ENCODE results near the gene RNF183.

RNF183 gene

GRCh38 chr9:113320051-113320450, 16.9 kb upstream of the RNF183 start:
- Histone ChIP-seq H3K27me3 (no peaks in the 10 kb centered on the region), H3K9me3 (no peaks in the 10 kb centered on the region), H3K4me3 (ENCODE audit: low read depth, low read length) (no peak overlapping the region), H3K36me3 (no peaks in the 10 kb centered on the region), H3K4me1 (peaks cover 4% of the 10 kb centered on the region; the same call in 1 of the 2 replicates)
- DNase-seq = no peak
- no peak for TF ChIP-seq CTCF (IDR thresholded peaks at IDR 0.05; ENCODE audit: low read depth, low read length)

- peak; percentile 22 for DNase-seq
These were observed 15.9 kb upstream of the RNF183 start for GRCh38 chr9:113319054-113319453.

GRCh38 chr9:113317777-113318176, 14.6 kb upstream of the RNF183 start:
- Histone ChIP-seq H3K4me3 (ENCODE audit: low read depth, low read length) (no peak overlapping the region), H3K9me3 (no peaks in the 10 kb centered on the region), H3K36me3 (no peaks in the 10 kb centered on the region), H3K27me3 (no peaks in the 10 kb centered on the region), H3K4me1 (peaks cover 4% of the 10 kb centered on the region; the same call in 1 of the 2 replicates)
- no peak for DNase-seq
- TF ChIP-seq CTCF (IDR thresholded peaks at IDR 0.05; ENCODE audit: low read depth, low read length) = peak; percentile 28; the same call in 1 of the 2 replicates

More at GRCh38 chr9:113319054-113319453, 15.9 kb upstream of the RNF183 start:
- Histone ChIP-seq H3K4me3 (ENCODE audit: low read depth, low read length) (no peak overlapping the region), H3K36me3 (no peaks in the 10 kb centered on the region), H3K9me3 (no peaks in the 10 kb centered on the region), H3K4me1 (peaks cover 4% of the 10 kb centered on the region; the same call in 1 of the 2 replicates), H3K27me3 (no peaks in the 10 kb centered on the region)
- no peak for TF ChIP-seq CTCF (IDR thresholded peaks at IDR 0.05; ENCODE audit: low read depth, low read length)

- no peak for TF ChIP-seq CTCF (IDR thresholded peaks at IDR 0.05; ENCODE audit: low read depth, low read length)
- H3K9me3 ChIP-seq = no peaks in the 10 kb centered on the region
- DNase-seq = no peak
- H3K27me3 ChIP-seq = no peaks in the 10 kb centered on the region
- H3K4me3 ChIP-seq (ENCODE audit: low read depth, low read length) = no peak overlapping the region
- H3K36me3 ChIP-seq = no peaks in the 10 kb centered on the region
- peaks cover 4% of the 10 kb centered on the region; the same call in 1 of the 2 replicates for H3K4me1 ChIP-seq
These were observed 12.9 kb upstream of the RNF183 start for GRCh38 chr9:113316030-113316429.

GRCh38 chr9:113315231-113315630, 12.1 kb upstream of the RNF183 start:
- Histone ChIP-seq H3K9me3 (no peaks in the 10 kb centered on the region), H3K27me3 (no peaks in the 10 kb centered on the region), H3K4me3 (ENCODE audit: low read depth, low read length) (no peak overlapping the region), H3K36me3 (no peaks in the 10 kb centered on the region), H3K4me1 (peaks cover 4% of the 10 kb centered on the region; the same call in 1 of the 2 replicates)
- no peak for TF ChIP-seq CTCF (IDR thresholded peaks at IDR 0.05; ENCODE audit: low read depth, low read length)
- DNase-seq = no peak

DNA sequence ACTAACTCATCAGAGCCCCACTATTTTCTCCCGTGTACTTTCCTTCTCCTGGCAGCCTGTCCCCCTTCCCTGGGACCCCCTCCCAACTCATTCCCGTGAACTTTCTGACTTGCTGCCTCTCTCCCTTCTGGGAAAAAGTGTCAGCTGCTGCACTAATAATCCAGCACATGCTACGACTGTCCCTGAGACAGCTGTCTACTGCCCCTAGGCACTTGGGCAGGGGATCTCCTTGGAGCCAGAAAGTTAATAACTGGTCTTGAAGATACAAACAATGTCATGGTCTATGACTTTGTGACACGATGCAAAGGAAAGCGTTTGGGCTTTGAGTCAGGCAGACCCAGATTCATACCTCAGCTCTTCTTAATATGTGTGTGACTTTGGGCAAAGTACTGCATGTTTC, 10.1 kb upstream of the RNF183 start:
- no peaks in the 10 kb centered on the region for H3K9me3 ChIP-seq
- no peaks in the 10 kb centered on the region for H3K27me3 ChIP-seq
- no peaks in the 10 kb centered on the region; the same call in 1 of the 2 replicates for H3K4me1 ChIP-seq
- no peaks in the 10 kb centered on the region for H3K36me3 ChIP-seq
- no peak for DNase-seq
- no peak for TF ChIP-seq CTCF (IDR thresholded peaks at IDR 0.05; ENCODE audit: low read depth, low read length)
- H3K4me3 ChIP-seq (ENCODE audit: low read depth, low read length) = no peak overlapping the region

All from BE2C (cell line).